DMS 273 (cell line): ENCODE data around the gene SEPTIN14.
"Not testable (repeated sequence)": the region's sequence is repeated elsewhere in the genome, so short reads cannot be mapped to it uniquely, and the experiment has no call there.

Experiments used
- DNase-seq: peaks from one replicate; lab custom pipeline; 2025; ENCODE audit not compliant: unreplicated experiment; lab: John Stamatoyannopoulos, UW

SEPTIN14 gene

GRCh38 chr7:55862652-55863051 is at the start of gene SEPTIN14:
TSS of gene SEPTIN14 (minus strand) at chr7:55862752. CDS start at chr7:55861996, 756 bp downstream.
- DNase-seq: not testable (repeated sequence)

DNA sequence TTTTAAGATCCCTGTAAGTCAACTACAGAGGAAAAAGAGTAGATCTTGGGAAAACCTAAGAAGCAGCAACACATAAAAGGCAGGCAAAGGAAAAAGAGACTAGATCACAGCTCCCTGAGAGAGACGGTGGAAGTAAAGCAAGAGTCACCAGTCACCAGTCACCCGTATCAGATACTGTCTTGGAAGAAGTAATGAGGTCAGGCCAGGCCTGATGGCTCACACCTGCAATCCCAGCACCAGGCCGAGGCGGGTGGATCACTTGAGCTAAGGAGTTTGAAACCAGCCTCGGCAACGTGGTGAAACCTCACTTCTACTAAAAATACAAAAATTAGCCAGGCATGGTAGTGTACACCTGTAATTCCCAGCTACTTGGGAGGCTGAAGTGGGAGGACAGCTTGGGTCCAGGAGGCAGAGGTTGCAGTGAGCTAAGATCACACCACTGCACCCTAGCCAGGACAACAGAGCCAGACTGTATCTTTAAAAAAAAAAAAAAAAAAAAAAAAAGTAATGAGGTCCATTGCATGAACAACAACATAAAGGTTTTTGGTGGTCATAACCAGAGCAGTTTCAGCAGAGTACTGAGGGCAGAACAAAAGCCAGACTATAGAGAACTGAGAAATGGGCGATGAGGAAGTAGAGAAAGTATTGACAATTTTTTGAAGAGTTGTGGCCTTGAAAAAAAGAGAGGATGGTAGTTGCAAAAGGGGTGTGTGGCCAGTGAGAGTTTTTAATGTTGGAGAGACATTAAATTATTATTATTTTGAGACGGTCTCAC is 41.6 kb upstream of the SEPTIN14 start:
- DNase-seq: no peak

- DNase-seq: not testable (repeated sequence)
These were observed 38.5 kb upstream of the SEPTIN14 start for GRCh38 chr7:55901059-55901458.

- no peak for DNase-seq
These were observed 35.7 kb upstream of the SEPTIN14 start for GRCh38 chr7:55898287-55898686.

DNA sequence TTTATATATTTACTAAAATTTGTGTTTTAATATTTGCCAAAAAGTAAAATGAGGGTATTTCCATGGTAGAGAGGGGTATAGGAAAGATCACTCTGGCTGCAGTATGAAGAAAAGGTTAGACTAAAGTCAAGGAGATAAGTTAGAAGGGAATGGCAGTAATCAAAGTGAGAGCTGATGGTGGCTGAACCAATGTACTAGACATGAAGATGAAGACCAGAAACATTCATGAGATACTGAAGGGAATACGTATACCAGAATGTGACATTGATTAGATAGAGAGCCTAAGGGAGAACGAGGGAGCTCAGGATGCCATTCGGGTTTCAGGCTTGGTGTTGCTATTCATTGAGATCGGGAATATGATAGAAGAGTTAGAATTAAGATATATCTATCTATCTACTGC is 32.5 kb upstream of the SEPTIN14 start:
- DNase-seq: no peak

DNA sequence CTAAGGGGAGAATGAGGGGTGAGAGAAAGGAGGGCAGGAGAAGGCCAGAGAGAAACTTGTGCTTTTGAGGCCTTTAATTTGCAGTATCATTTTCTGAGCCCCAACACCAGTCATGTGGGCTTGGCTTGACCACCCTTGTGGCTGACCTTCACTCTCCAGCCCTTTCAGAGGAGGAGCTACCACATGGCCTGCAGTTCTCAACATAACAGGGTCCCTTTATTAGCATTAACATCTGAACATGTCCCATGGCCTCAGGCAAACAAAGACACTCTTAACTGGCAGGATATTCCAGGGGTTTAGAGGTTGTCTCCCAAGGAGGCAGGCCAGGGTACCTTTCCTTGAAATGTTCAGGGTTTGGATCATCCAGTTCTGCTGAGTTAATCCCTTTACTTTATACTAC is 31.4 kb upstream of the SEPTIN14 start:
- no peak for DNase-seq

DNA sequence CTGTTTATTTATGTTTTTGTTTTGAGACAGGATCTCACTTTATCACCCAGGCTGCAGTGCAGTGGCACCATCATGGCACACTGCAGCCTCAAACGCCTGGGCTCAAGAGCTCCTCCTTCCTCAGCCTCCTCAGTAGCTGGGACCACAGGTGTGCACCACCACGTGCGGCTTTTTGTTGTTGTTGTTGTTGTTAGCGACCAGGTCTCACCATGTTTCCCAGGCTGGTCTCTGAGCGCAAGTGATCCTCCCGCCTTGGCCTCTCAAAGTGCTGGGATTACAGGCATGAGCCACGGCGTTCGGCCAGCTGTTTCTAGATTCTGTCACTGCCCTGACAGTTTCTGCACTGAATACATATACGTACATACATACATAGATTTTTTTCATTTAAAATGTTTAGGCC is 25.8 kb upstream of the SEPTIN14 start:
- peak; percentile 26 for DNase-seq

- DNase-seq: peak; percentile 53
These were observed 25.3 kb upstream of the SEPTIN14 start for GRCh38 chr7:55887821-55888247.

GRCh38 chr7:55884321-55884720 is 21.8 kb upstream of the SEPTIN14 start:
- no peak for DNase-seq

DNA sequence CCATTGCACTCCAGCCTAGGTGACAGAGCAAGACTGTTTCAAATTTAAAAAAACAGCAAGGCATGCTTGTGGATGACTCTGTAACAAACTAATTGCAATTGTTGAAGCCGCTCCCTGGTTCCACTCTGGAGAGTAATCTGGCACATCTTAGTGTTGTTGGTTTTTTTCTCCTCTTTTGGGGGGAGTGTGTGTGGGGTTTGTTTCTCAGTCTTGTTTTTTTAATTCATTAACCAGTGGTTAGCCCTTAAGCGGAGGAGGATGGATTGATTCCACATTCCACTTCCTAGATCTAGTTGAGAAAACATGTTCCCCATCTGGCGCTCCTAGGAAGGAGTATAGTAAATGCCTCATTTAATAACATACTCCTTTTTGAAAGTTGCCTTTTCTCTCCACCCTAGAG is 16.1 kb upstream of the SEPTIN14 start:
- DNase-seq: peak; percentile 61

- DNase-seq: no peak
These were observed 14.8 kb upstream of the SEPTIN14 start for GRCh38 chr7:55877308-55877707.

- no peak for DNase-seq
These were observed 11.2 kb upstream of the SEPTIN14 start for GRCh38 chr7:55873765-55874164.

DNA sequence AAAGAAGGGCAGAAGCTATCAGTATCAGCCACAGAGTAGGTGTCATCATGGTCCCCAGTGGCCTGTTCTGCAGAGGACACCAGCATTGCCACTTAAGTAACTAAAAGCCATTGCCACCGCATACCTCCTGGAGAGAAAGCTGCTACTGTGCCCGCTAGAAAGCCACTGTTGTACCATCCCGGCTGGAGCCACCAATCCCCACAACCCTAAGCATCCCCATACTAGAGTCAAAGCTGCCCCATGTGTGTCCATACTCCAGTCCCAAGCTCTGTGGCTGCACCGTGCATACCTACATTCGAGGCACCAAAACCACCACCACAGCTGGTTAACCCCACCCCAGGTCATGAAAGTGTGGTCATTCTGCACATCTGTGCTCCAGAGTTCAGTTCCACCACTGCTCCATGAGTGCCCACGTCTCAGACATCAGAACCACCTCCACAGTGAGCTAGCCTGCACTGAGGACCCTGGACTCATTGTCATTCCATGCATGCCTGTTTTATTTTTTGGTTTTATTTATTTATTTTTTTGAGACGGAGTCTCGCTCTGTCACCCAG is 9.5 kb upstream of the SEPTIN14 start:
- DNase-seq: no peak

- DNase-seq: not testable (repeated sequence)
These were observed 6.4 kb upstream of the SEPTIN14 start for GRCh38 chr7:55868989-55869388.

DNA sequence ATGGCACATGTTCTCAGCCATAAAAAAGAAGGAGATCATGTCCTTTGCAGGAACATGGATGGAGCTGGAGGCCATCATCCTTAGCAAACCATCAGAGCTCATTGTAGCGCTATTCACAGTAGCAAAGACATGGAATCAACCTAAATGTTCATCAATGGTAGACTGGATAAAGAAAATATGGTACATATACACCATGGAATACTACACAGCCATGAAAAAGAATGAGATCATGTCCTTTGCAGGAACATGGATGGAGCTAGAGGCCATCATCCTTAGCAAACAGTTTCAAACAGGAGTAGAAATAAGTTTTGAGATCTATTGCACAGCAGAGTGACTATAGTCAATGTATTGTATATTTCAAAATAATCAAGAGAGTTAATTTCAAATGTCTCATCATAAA is 17.4 kb downstream of the SEPTIN14 start:
- not testable (repeated sequence) for DNase-seq

GRCh38 chr7:55838595-55838994 is 24.0 kb downstream of the SEPTIN14 start:
- no peak for DNase-seq

- peak; percentile 18 for DNase-seq
These were observed 35.0 kb downstream of the SEPTIN14 start for GRCh38 chr7:55827577-55827976.

GRCh38 chr7:55818686-55819085 is 43.9 kb downstream of the SEPTIN14 start:
- no peak for DNase-seq

- DNase-seq: not testable (repeated sequence)
These were observed 65.3 kb downstream of the SEPTIN14 start for GRCh38 chr7:55797260-55797659.

GRCh38 chr7:55794527-55794926 is 68.0 kb downstream of the SEPTIN14 start:
- no peak for DNase-seq

- no peak for DNase-seq
These were observed 70.5 kb downstream of the SEPTIN14 start for GRCh38 chr7:55792048-55792447.

DNA sequence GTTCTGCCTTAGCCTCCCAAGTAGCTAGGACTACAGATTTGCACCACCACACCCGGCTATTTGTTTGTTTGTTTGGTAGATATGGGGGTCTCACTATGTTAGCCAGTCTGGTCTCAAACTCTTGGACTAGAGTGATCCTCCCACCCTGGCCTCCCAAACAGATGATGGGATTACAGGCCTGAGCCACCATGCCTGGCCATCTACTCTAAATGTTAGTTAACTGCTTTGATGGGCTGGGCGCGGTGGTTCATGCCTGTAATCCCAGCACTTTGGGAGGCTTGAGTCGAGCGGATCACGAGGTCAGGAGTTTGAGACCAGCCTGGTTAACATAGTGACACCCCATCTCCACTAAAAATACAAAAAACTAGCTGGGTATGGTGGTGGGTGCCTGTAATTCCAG is 74.8 kb downstream of the SEPTIN14 start:
- no peak for DNase-seq

DNA sequence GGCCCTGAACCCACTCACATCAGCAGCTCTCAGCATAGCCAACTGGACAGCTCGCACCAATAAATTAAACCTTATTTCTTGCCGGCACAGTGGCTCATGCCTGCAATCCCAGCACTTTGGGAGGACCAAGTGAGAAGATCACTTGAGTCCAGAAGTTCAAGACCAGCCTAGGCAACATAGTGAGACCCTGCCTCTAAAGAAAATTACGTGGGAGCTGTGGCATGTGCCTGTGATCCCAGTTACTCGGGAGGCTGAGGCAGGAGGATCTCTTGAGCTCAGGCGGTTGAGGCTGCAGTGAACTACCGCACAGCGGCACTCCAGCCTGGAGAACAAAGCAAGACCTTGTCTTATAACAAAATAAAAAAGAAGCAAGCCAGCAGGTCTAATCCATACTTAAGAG is 75.7 kb downstream of the SEPTIN14 start:
- DNase-seq: no peak
